ENCODE measurements around the gene NRG2.

NRG2 gene

DNA sequence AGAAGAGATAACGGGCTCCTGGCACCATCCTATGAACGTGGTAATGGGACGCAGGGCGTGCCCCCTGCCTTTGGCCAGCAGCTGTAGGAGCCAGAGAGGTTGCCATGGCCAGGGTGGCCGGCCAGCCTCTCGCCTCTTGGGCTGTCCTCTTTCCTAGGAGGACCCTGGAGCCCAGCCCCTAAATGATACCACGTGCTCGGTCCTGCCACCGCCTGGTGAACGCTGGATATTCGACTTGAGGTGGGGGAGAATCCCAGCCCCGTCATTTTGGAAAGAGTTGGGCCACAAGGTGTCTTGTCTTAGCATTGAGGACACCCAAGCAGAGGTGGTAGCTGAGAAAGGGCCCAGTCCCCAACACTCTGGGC lies 391 bp upstream of the NRG2 start:
- peak; percentile 56 for ATAC-seq
- TF ChIP-seq, protein P1, sequence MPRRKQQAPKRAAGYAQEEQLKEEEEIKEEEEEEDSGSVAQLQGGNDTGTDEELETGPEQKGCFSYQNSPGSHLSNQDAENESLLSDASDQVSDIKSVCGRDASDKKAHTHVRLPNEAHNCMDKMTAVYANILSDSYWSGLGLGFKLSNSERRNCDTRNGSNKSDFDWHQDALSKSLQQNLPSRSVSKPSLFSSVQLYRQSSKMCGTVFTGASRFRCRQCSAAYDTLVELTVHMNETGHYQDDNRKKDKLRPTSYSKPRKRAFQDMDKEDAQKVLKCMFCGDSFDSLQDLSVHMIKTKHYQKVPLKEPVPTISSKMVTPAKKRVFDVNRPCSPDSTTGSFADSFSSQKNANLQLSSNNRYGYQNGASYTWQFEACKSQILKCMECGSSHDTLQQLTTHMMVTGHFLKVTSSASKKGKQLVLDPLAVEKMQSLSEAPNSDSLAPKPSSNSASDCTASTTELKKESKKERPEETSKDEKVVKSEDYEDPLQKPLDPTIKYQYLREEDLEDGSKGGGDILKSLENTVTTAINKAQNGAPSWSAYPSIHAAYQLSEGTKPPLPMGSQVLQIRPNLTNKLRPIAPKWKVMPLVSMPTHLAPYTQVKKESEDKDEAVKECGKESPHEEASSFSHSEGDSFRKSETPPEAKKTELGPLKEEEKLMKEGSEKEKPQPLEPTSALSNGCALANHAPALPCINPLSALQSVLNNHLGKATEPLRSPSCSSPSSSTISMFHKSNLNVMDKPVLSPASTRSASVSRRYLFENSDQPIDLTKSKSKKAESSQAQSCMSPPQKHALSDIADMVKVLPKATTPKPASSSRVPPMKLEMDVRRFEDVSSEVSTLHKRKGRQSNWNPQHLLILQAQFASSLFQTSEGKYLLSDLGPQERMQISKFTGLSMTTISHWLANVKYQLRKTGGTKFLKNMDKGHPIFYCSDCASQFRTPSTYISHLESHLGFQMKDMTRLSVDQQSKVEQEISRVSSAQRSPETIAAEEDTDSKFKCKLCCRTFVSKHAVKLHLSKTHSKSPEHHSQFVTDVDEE (CRISPR knock-in tag; IDR thresholded peaks at IDR 0.05): no peak
- no peak for TF ChIP-seq OSR1 (CRISPR knock-in tag; IDR thresholded peaks at IDR 0.05)
- no peak for TF ChIP-seq ZNF8 (CRISPR knock-in tag; IDR thresholded peaks at IDR 0.05)
- TF ChIP-seq PPARA (CRISPR knock-in tag; IDR thresholded peaks at IDR 0.05; ENCODE audit: borderline replicate concordance): no peak
- TF ChIP-seq, protein P2, sequence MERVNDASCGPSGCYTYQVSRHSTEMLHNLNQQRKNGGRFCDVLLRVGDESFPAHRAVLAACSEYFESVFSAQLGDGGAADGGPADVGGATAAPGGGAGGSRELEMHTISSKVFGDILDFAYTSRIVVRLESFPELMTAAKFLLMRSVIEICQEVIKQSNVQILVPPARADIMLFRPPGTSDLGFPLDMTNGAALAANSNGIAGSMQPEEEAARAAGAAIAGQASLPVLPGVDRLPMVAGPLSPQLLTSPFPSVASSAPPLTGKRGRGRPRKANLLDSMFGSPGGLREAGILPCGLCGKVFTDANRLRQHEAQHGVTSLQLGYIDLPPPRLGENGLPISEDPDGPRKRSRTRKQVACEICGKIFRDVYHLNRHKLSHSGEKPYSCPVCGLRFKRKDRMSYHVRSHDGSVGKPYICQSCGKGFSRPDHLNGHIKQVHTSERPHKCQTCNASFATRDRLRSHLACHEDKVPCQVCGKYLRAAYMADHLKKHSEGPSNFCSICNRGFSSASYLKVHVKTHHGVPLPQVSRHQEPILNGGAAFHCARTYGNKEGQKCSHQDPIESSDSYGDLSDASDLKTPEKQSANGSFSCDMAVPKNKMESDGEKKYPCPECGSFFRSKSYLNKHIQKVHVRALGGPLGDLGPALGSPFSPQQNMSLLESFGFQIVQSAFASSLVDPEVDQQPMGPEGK (CRISPR knock-in tag; IDR thresholded peaks at IDR 0.05; ENCODE audit: borderline replicate concordance): no peak
- TF ChIP-seq TCF4 (CRISPR knock-in tag; IDR thresholded peaks at IDR 0.05; ENCODE audit: borderline replicate concordance): no peak
- TF ChIP-seq ZFP30 (CRISPR knock-in tag; IDR thresholded peaks at IDR 0.05): no peak
- TF ChIP-seq CSDC2 (CRISPR knock-in tag; IDR thresholded peaks at IDR 0.05): no peak
- TF ChIP-seq BACH2 (CRISPR knock-in tag; IDR thresholded peaks at IDR 0.05; ENCODE audit: borderline replicate concordance): no peak
- no peak for TF ChIP-seq ISL1 (CRISPR knock-in tag; IDR thresholded peaks at IDR 0.05)
- no peak for TF ChIP-seq ZFP3 (CRISPR knock-in tag; IDR thresholded peaks at IDR 0.05)
- TF ChIP-seq, protein P3, sequence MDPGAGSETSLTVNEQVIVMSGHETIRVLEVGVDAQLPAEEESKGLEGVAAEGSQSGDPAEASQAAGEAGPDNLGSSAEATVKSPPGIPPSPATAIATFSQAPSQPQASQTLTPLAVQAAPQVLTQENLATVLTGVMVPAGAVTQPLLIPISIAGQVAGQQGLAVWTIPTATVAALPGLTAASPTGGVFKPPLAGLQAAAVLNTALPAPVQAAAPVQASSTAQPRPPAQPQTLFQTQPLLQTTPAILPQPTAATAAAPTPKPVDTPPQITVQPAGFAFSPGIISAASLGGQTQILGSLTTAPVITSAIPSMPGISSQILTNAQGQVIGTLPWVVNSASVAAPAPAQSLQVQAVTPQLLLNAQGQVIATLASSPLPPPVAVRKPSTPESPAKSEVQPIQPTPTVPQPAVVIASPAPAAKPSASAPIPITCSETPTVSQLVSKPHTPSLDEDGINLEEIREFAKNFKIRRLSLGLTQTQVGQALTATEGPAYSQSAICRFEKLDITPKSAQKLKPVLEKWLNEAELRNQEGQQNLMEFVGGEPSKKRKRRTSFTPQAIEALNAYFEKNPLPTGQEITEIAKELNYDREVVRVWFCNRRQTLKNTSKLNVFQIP (CRISPR knock-in tag; IDR thresholded peaks at IDR 0.05; ENCODE audit: borderline replicate concordance, low read depth): no peak
- TF ChIP-seq SNAI2 (CRISPR knock-in tag; IDR thresholded peaks at IDR 0.05): no peak
- TF ChIP-seq, protein P4, sequence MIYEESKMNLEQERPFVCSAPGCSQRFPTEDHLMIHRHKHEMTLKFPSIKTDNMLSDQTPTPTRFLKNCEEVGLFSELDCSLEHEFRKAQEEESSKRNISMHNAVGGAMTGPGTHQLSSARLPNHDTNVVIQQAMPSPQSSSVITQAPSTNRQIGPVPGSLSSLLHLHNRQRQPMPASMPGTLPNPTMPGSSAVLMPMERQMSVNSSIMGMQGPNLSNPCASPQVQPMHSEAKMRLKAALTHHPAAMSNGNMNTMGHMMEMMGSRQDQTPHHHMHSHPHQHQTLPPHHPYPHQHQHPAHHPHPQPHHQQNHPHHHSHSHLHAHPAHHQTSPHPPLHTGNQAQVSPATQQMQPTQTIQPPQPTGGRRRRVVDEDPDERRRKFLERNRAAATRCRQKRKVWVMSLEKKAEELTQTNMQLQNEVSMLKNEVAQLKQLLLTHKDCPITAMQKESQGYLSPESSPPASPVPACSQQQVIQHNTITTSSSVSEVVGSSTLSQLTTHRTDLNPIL (CRISPR knock-in tag; IDR thresholded peaks at IDR 0.05; ENCODE audit: low read depth): no peak
- no peak for TF ChIP-seq ESRRG (CRISPR knock-in tag; IDR thresholded peaks at IDR 0.05)
- no peak for TF ChIP-seq ARNTL (CRISPR knock-in tag; IDR thresholded peaks at IDR 0.05; ENCODE audit: borderline replicate concordance, low read depth)
- TF ChIP-seq TOX (CRISPR knock-in tag; IDR thresholded peaks at IDR 0.05; ENCODE audit: borderline replicate concordance): no peak
- no peak for TF ChIP-seq RARB (CRISPR knock-in tag; IDR thresholded peaks at IDR 0.05)
- TF ChIP-seq ZNF70 (CRISPR knock-in tag; IDR thresholded peaks at IDR 0.05): no peak

DNA sequence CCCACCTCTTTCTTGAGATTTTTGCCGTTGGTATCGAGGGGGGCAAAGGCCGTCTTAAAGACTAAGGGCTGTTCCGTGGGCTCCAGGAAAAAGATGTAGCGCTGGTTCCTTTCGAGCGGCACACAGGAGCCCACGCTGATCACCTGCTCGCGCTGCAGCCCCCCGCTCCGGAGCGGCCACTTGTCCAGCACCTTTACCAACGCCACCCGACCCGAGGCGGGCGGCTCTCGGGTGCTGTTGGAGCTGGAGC lies 781 bp downstream of the NRG2 start:
- peak; percentile 3 for ATAC-seq
- TF ChIP-seq ISL1 (CRISPR knock-in tag; IDR thresholded peaks at IDR 0.05) (no peak), ZNF70 (CRISPR knock-in tag; IDR thresholded peaks at IDR 0.05) (no peak), CSDC2 (CRISPR knock-in tag; IDR thresholded peaks at IDR 0.05) (no peak), ZNF8 (CRISPR knock-in tag; IDR thresholded peaks at IDR 0.05) (no peak), ZFP30 (CRISPR knock-in tag; IDR thresholded peaks at IDR 0.05) (no peak), PPARA (CRISPR knock-in tag; IDR thresholded peaks at IDR 0.05; ENCODE audit: borderline replicate concordance) (no peak), RARB (CRISPR knock-in tag; IDR thresholded peaks at IDR 0.05) (no peak), ZC3H10 (CRISPR knock-in tag; IDR thresholded peaks at IDR 0.05) (no peak), TCF4 (CRISPR knock-in tag; IDR thresholded peaks at IDR 0.05; ENCODE audit: borderline replicate concordance) (no peak), SNAI2 (CRISPR knock-in tag; IDR thresholded peaks at IDR 0.05) (no peak)
- TF ChIP-seq, protein P2 (CRISPR knock-in tag; IDR thresholded peaks at IDR 0.05; ENCODE audit: borderline replicate concordance): no peak
